Osteocyte (in vitro differentiated cells): ENCODE results near the gene RTL10. TPM values are rescaled to one million over a fixed set of nuclear protein-coding genes. Genes with fewer than 3 reads are reported as not detected.
A peak's percentile ranks its signal among the peaks of the same experiment; 100 is the strongest.

ENCODE experiments used
- DNase-seq: peaks from one replicate; pipeline ENCODE4 v3.0.0; 2021; ENCODE audit warnings: mixed read lengths; ENCODE audit not compliant: unreplicated experiment; ENCODE audit errors: extremely low spot score
- H3K27ac Mint-ChIP-seq: one replicate; pipeline ENCODE4 v1.8.0; 2021; ENCODE audit warnings: mild to moderate bottlenecking, mixed read lengths; ENCODE audit not compliant: unreplicated experiment
- H3K27me3 Mint-ChIP-seq: one replicate; pipeline ENCODE4 v1.8.0; 2021; ENCODE audit warnings: mixed read lengths; ENCODE audit not compliant: unreplicated experiment
- H3K36me3 Mint-ChIP-seq: one replicate; pipeline ENCODE4 v1.8.0; 2021; ENCODE audit warnings: mixed read lengths; ENCODE audit not compliant: unreplicated experiment
- H3K4me1 Mint-ChIP-seq: one replicate; pipeline ENCODE4 v1.8.0; 2021; ENCODE audit warnings: mixed read lengths; ENCODE audit not compliant: unreplicated experiment
- H3K4me3 Mint-ChIP-seq: one replicate; pipeline ENCODE4 v1.8.0; 2021; ENCODE audit warnings: mild to moderate bottlenecking, moderate library complexity, mixed read lengths; ENCODE audit not compliant: unreplicated experiment
- H3K9me3 Mint-ChIP-seq: one replicate; pipeline ENCODE4 v1.8.0; 2021; ENCODE audit warnings: mixed read lengths; ENCODE audit not compliant: unreplicated experiment
- total RNA-seq: library from RNA; stranded (reverse); gene quantifications from 2 replicates; pipeline ENCODE4 v1.2.1, GENCODE V29; 2021
- TF ChIP-seq, protein P1 (sequence below): fragments of 200-600 bp; sonication (generic); IDR thresholded peaks from 2 replicates; pipeline ENCODE4 v1.5.0; 2021; ENCODE audit warnings: antibody characterized with exemption, mild to moderate bottlenecking, moderate library complexity

The RTL10 gene
- total RNA-seq, 1 donor from 2014 or later: 30.4 TPM

DNA sequence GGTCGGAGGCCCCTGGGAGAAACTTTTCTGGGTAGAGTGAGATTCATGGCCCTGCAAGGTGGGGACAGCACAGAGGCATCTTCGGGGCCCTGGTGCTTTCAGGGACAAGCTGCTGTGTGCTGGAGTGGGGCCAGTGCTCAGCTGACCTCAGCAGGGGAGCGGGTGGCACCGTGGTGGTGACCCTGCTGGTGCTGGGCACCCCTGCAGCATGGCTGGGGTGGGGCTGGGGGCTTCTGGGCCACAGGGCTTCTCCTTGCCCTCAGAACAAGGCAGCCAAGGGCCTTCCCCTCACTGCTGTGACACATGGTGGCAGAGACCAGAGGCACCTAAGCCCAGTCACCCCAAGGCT lies 24.9 kb upstream of the RTL10 start:
- Mint-ChIP-seq H3K4me1 (peaks cover 72% of the 10 kb centered on the region), H3K27me3 (no peaks in the 10 kb centered on the region), H3K27ac (peak overlapping the region; percentile 94), H3K36me3 (no peaks in the 10 kb centered on the region), H3K4me3 (no peak overlapping the region), H3K9me3 (no peaks in the 10 kb centered on the region)
- TF ChIP-seq, protein P1, sequence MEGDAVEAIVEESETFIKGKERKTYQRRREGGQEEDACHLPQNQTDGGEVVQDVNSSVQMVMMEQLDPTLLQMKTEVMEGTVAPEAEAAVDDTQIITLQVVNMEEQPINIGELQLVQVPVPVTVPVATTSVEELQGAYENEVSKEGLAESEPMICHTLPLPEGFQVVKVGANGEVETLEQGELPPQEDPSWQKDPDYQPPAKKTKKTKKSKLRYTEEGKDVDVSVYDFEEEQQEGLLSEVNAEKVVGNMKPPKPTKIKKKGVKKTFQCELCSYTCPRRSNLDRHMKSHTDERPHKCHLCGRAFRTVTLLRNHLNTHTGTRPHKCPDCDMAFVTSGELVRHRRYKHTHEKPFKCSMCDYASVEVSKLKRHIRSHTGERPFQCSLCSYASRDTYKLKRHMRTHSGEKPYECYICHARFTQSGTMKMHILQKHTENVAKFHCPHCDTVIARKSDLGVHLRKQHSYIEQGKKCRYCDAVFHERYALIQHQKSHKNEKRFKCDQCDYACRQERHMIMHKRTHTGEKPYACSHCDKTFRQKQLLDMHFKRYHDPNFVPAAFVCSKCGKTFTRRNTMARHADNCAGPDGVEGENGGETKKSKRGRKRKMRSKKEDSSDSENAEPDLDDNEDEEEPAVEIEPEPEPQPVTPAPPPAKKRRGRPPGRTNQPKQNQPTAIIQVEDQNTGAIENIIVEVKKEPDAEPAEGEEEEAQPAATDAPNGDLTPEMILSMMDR: no peak
- no peak for DNase-seq

DNA sequence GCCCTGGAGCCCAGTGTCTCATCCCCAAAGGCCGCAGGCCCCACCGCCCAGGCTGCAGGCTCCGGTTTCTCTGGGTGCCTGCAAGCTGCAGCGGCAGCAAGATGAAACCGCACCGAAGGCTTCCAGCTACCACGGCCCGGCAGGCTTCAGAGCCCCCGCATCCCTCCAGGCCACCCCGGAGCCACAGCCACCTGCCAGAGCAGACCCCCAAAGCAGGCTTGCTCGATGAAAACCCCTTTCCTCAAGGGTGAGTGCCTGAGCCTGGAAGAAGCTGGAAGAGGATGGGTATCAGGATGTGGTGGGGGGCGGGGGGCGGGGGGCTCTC lies 24.5 kb upstream of the RTL10 start:
- peaks cover 76% of the 10 kb centered on the region for H3K4me1 Mint-ChIP-seq

DNA sequence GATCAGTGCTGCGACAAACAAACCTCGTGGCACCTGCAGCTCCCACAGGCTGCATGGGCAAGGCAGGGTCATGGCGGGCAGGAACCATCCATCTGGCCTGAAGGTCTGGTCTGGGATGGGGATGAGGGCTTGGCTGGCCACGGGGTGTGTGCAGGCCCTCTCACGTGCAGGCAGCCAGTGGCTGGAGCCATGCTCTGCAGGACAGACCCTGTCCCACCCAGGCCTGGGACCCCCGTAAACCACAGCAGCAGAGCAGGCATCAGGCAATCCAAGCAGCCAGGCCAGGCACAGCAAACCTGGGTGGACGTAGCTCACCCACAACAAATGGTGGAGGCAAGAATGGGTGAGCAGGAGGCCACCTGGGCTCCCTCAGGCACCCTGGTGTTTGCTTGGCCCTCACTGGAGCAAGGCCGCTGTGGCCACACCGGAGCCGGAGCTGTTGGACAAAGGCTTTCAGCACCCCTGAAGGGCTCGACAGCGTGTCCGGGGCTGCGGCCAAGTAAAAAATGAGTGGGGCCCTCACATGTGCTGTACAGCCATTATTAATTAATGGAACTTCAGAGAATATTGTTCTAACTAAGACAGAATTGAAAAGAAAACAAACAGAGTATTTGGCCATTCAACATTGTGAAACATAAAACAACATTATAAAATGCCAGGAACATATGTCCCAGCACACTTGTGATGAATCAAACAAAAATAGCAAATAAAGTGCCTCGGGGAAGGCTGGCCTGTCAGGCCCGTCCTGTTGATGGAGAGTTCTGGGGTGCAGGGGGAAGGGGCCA lies 24.0 kb upstream of the RTL10 start:
- Mint-ChIP-seq H3K27me3 (no peaks in the 10 kb centered on the region), H3K4me1 (peaks cover 79% of the 10 kb centered on the region), H3K36me3 (no peaks in the 10 kb centered on the region), H3K4me3 (peak overlapping the region; percentile 27), H3K27ac (peak overlapping the region; percentile 82), H3K9me3 (no peaks in the 10 kb centered on the region)
- TF ChIP-seq, protein P1: no peak
- DNase-seq: no peak

More for the DNA sequence above, 24.5 kb upstream of the RTL10 start:
- H3K36me3 Mint-ChIP-seq: no peaks in the 10 kb centered on the region
- peak overlapping the region; percentile 27 for H3K4me3 Mint-ChIP-seq
- TF ChIP-seq, protein P1: no peak
- H3K9me3 Mint-ChIP-seq: no peaks in the 10 kb centered on the region
- H3K27ac Mint-ChIP-seq: peak overlapping the region; percentile 82
- DNase-seq: no peak
- H3K27me3 Mint-ChIP-seq: no peaks in the 10 kb centered on the region

DNA sequence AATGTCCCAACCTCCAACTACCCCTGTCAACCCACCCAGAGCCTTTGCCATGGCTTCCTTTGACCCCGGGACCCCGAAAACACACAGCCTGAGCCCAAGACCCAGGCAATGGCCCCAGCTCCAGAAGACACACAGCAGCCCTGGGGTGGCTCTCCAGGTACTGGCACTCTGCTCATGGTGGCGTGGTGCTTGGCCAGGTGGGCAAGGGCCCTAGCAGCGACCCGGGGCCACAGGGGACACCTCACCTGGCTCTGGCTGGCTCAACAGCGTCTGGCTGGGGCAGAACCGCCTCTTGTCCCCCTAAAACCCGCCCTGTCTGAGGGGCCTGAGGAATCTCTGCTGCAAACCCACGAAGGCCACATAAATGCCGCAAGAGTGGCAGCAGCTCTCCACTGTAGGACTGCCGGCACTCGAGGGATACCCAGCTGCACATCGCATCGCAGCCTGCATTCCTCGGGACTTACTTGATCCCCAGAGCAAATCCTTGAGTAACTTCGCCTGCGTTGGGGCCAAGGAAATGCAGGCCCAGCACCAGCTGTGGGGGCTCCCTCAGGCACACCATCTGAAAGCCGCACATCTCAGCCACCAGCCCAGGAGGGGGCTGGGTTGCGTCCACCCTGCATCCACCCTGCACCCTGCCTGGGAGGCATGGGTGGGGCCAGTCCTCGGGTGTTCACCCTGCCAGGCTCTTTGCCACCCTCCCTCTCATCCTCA lies 23.1 kb upstream of the RTL10 start:
- TF ChIP-seq, protein P1: no peak
- DNase-seq: no peak
- H3K36me3 Mint-ChIP-seq: no peaks in the 10 kb centered on the region
- H3K27ac Mint-ChIP-seq: peak overlapping the region; percentile 82
- H3K9me3 Mint-ChIP-seq: no peaks in the 10 kb centered on the region
- peaks cover 75% of the 10 kb centered on the region for H3K4me1 Mint-ChIP-seq
- H3K27me3 Mint-ChIP-seq: no peaks in the 10 kb centered on the region
- H3K4me3 Mint-ChIP-seq: no peak overlapping the region

DNA sequence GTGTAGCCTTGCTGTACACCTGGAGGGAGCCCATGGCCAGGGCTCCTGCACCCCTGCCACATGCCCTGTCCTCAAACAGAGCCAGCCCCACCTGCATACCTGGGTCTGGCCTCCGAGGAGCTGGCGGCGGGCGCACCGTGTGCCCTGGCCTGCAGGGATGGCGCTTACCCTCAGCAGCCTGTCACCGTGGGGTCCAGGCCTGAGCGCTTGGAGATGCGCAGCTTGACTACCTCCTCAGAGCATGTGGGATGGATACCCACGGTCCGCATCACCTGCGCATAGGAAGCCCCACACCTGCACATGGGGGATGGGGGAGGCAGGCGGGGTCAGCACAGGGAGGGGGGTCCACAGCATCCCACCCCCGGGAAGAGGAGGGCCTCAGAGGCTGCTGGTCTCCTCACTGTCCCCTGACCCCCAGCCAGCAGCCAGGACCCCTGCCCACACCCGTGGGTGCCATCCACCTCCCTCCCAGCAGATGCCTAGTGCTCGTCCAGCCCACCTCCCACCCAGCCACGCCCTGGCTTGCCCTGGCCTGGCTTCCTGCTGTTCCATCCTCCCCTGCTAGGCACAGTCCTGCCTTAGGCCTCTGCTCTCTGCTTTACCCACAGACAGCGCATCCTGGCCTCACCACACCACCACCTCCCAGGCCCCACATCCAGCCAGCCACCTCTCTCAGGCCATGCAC lies 22.4 kb upstream of the RTL10 start:
- no peak overlapping the region for H3K4me3 Mint-ChIP-seq
- H3K9me3 Mint-ChIP-seq: no peaks in the 10 kb centered on the region
- H3K36me3 Mint-ChIP-seq: no peaks in the 10 kb centered on the region
- peak overlapping the region; percentile 82 for H3K27ac Mint-ChIP-seq
- H3K27me3 Mint-ChIP-seq: no peaks in the 10 kb centered on the region
- DNase-seq: no peak
- H3K4me1 Mint-ChIP-seq: peaks cover 68% of the 10 kb centered on the region
- TF ChIP-seq, protein P1: no peak
